Naive thymus-derived CD4-positive, alpha-beta T cell (primary cell): ENCODE results near the gene EGFR. TPM values are rescaled to one million over a fixed set of nuclear protein-coding genes. Genes with fewer than 3 reads are reported as not detected.

ENCODE experiments used
- ATAC-seq: fragments of 150-1000 bp; cut with Tn5 transposase; 2 replicates; pipeline ENCODE4 v1.10.0; 2021; ENCODE audit warnings: mild to moderate bottlenecking, moderate library complexity
- CTCF ChIA-PET: fragments of 350-600 bp; sonication (Branson Sonifier 250); formaldehyde crosslinking; loops from one replicate; lab custom pipeline; 2021; ENCODE audit warnings: antibody characterized with exemption; lab: Charles Lee
- POLR2A ChIA-PET: fragments of 350-600 bp; sonication (Branson Sonifier 250); formaldehyde crosslinking; loops from one replicate; lab custom pipeline; 2021; ENCODE audit warnings: antibody characterized with exemption, inconsistent platforms; lab: Charles Lee
- DNase-seq, 9 donors: peaks; one replicate each; pipeline versions ENCODE4 v3.0.0 to v3.0.0-alpha.2; 2020 to 2022; ENCODE audit warnings: mixed read lengths in 1 of 9
- H3K27ac ChIP-seq: one replicate; pipeline ENCODE4 v1.7.0; 2013; ENCODE audit warnings: mild to moderate bottlenecking, low read depth, low read length, moderate library complexity
- H3K27me3 ChIP-seq, 2 donors: one replicate each; pipeline ENCODE4 v1.7.0; 2013; ENCODE audit warnings: low read length in 2 of 2, mild to moderate bottlenecking in 2 of 2, moderate library complexity in 2 of 2; ENCODE audit not compliant: control insufficient read depth in 2 of 2, insufficient read depth in 2 of 2
- H3K36me3 ChIP-seq, 3 experiments: 1 replicate in 2 of 3; 2 replicates in 1 of 3; pipeline ENCODE4 v1.7.0; 2013; ENCODE audit warnings: low read length in 3 of 3, mild to moderate bottlenecking in 3 of 3, moderate library complexity in 1 of 3; ENCODE audit not compliant: insufficient read depth in 3 of 3, control insufficient read depth in 2 of 3
- H3K4me1 ChIP-seq, 2 donors: one replicate each; pipeline ENCODE4 v1.7.0; 2013; ENCODE audit warnings: low read length in 2 of 2, mild to moderate bottlenecking in 2 of 2, moderate library complexity in 1 of 2; ENCODE audit not compliant: control insufficient read depth in 2 of 2, insufficient read depth in 2 of 2
- H3K4me3 ChIP-seq: 2 replicates; pipeline ENCODE4 v1.7.0; 2013; ENCODE audit warnings: mild to moderate bottlenecking, low read length
- H3K9me3 ChIP-seq, 3 experiments: 1 replicate in 2 of 3; 2 replicates in 1 of 3; pipeline ENCODE4 v1.7.0; 2013; ENCODE audit warnings: low read length in 3 of 3; ENCODE audit not compliant: control insufficient read depth in 2 of 3
- H3K27ac Mint-ChIP-seq, 9 donors: one replicate each; pipeline ENCODE4 v1.8.0; 2020 to 2022; ENCODE audit warnings: mixed read lengths in 9 of 9, mild to moderate bottlenecking in 8 of 9, moderate library complexity in 5 of 9, inconsistent platforms in 2 of 9
- H3K27me3 Mint-ChIP-seq, 5 donors: one replicate each; pipeline ENCODE4 v1.8.0; 2021 to 2022; ENCODE audit warnings: mixed read lengths in 5 of 5, mild to moderate bottlenecking in 1 of 5
- H3K36me3 Mint-ChIP-seq, 5 donors: one replicate each; pipeline ENCODE4 v1.8.0; 2020 to 2022; ENCODE audit warnings: mixed read lengths in 5 of 5, mild to moderate bottlenecking in 3 of 5, inconsistent platforms in 1 of 5
- H3K4me1 Mint-ChIP-seq, 7 donors: one replicate each; pipeline ENCODE4 v1.8.0; 2020 to 2022; ENCODE audit warnings: mixed read lengths in 7 of 7, mild to moderate bottlenecking in 3 of 7, inconsistent platforms in 1 of 7
- H3K4me3 Mint-ChIP-seq, 10 donors: one replicate each; pipeline ENCODE4 v1.8.0; 2020 to 2022; ENCODE audit warnings: mild to moderate bottlenecking in 10 of 10, mixed read lengths in 10 of 10, moderate library complexity in 6 of 10, inconsistent platforms in 2 of 10
- H3K9me3 Mint-ChIP-seq, 11 donors: one replicate each; pipeline ENCODE4 v1.8.0; 2020 to 2022; ENCODE audit warnings: mixed read lengths in 11 of 11, mild to moderate bottlenecking in 4 of 11, inconsistent platforms in 1 of 11, moderate library complexity in 1 of 11
- intact Hi-C, 2 donors: fragments of 100-400 bp; cut with micrococcal nuclease; formaldehyde crosslinking; loops; one replicate each; pipeline ENCODE4 v1.15.1; 2023
- polyA plus RNA-seq, 2 donors: library from polyadenylated mRNA; unstranded; fragments of 300-500 nt; fragmentation: Illumina TruSeq; gene quantifications; one replicate each; pipeline ENCODE4 v1.2.3, GENCODE V29; 2021
- total RNA-seq, 6 experiments: library from RNA in 5 of 6; stranded (reverse) in 5 of 6; gene quantifications; 1 replicate in 5 of 6; 2 replicates in 1 of 6; pipeline ENCODE4 v1.2.3 and lab custom pipeline; 2021 to 2026

EGFR gene
- total and polyA plus RNA-seq, 7 experiments from 2014 or later, result 0.16 TPM; not detected in 6

GRCh38 chr7:55109404-55110167 lies 90.8 kb downstream of the EGFR start:
- Histone ChIP-seq H3K27ac (no peak overlapping the region), H3K36me3 (no peaks in the 10 kb centered on the region), H3K27me3 (no peaks in the 10 kb centered on the region), H3K4me3 (no peak overlapping the region), H3K4me1 (peaks cover 0 to 10% of the 10 kb centered on the region in 2 donors), H3K9me3 (no peaks in the 10 kb centered on the region)
- H3K9me3 Mint-ChIP-seq, result no peaks in the 10 kb centered on the region
- ATAC-seq (no peak), DNase-seq (no peak)
- intact Hi-C loops, result no loop called here
- peaks cover 0 to 9% (median 0%) of the 10 kb centered on the region in 7 donors for H3K4me1 Mint-ChIP-seq
- ChIA-PET POLR2A (no interaction called here), CTCF (no interaction called here)
- H3K4me3 Mint-ChIP-seq, result no peak overlapping the region
- no peak overlapping the region for H3K27ac Mint-ChIP-seq
- H3K36me3 Mint-ChIP-seq, result no peaks in the 10 kb centered on the region
- peaks cover 22 to 29% (median 24%) of the 10 kb centered on the region in 5 donors for H3K27me3 Mint-ChIP-seq

GRCh38 chr7:55110282-55110992 lies 91.6 kb downstream of the EGFR start:
- POLR2A ChIA-PET, result no interaction called here
- H3K27me3 Mint-ChIP-seq, result peaks cover 20 to 28% (median 22%) of the 10 kb centered on the region in 5 donors
- H3K36me3 ChIP-seq, result no peaks in the 10 kb centered on the region

GRCh38 chr7:55110993-55111361 lies 92.2 kb downstream of the EGFR start:
- H3K9me3 Mint-ChIP-seq, result no peaks in the 10 kb centered on the region
- no peaks in the 10 kb centered on the region for H3K36me3 Mint-ChIP-seq
- no peaks in the 10 kb centered on the region for H3K27me3 ChIP-seq
- H3K4me1 ChIP-seq, result peaks cover 0 to 10% of the 10 kb centered on the region in 2 donors
- no peaks in the 10 kb centered on the region for H3K9me3 ChIP-seq
- H3K4me1 Mint-ChIP-seq, result no peaks in the 10 kb centered on the region
- DNase-seq, result no peak
- no peak for ATAC-seq
- no peak overlapping the region for H3K27ac ChIP-seq
- POLR2A ChIA-PET, result no interaction called here
- no peak overlapping the region for H3K4me3 ChIP-seq
- intact Hi-C loops, result no loop called here
- H3K27ac Mint-ChIP-seq, result no peak overlapping the region
- H3K27me3 Mint-ChIP-seq, result peaks cover 20 to 28% (median 22%) of the 10 kb centered on the region in 5 donors
- CTCF ChIA-PET, result no interaction called here
- no peak overlapping the region for H3K4me3 Mint-ChIP-seq
- H3K36me3 ChIP-seq, result no peaks in the 10 kb centered on the region

More at GRCh38 chr7:55110282-55110992, 91.6 kb downstream of the EGFR start:
- intact Hi-C loops, result no loop called here
- H3K4me3 Mint-ChIP-seq, result no peak overlapping the region
- CTCF ChIA-PET, result no interaction called here
- no peaks in the 10 kb centered on the region for H3K27me3 ChIP-seq
- ATAC-seq (no peak), DNase-seq (no peak)
- no peaks in the 10 kb centered on the region for H3K36me3 Mint-ChIP-seq
- H3K27ac Mint-ChIP-seq, result no peak overlapping the region
- no peaks in the 10 kb centered on the region for H3K9me3 ChIP-seq
- peaks cover 0 to 10% of the 10 kb centered on the region in 2 donors for H3K4me1 ChIP-seq
- H3K27ac ChIP-seq, result no peak overlapping the region
- H3K4me1 Mint-ChIP-seq, result peaks cover 0 to under 1% (median 0%) of the 10 kb centered on the region in 7 donors
- H3K9me3 Mint-ChIP-seq, result no peaks in the 10 kb centered on the region
- no peak overlapping the region for H3K4me3 ChIP-seq

GRCh38 chr7:55112056-55112455 lies 93.2 kb downstream of the EGFR start:
- Mint-ChIP-seq H3K27me3 (peaks cover 15 to 28% (median 23%) of the 10 kb centered on the region in 5 donors), H3K27ac (no peak overlapping the region), H3K9me3 (no peaks in the 10 kb centered on the region), H3K4me1 (no peaks in the 10 kb centered on the region), H3K4me3 (no peak overlapping the region), H3K36me3 (no peaks in the 10 kb centered on the region)
- ATAC-seq (no peak), DNase-seq (no peak)
- H3K36me3 ChIP-seq, result no peaks in the 10 kb centered on the region
- intact Hi-C loops, result no loop called here
- ChIA-PET POLR2A (no interaction called here), CTCF (no interaction called here)
- H3K4me1 ChIP-seq, result peaks cover 0 to 10% of the 10 kb centered on the region in 2 donors
- no peak overlapping the region for H3K4me3 ChIP-seq
- no peaks in the 10 kb centered on the region for H3K27me3 ChIP-seq
- no peak overlapping the region for H3K27ac ChIP-seq
- H3K9me3 ChIP-seq, result no peaks in the 10 kb centered on the region

- DNase-seq (no peak), ATAC-seq (no peak)
- no peaks in the 10 kb centered on the region for H3K9me3 ChIP-seq
- H3K27me3 ChIP-seq, result no peaks in the 10 kb centered on the region
- no peaks in the 10 kb centered on the region for H3K36me3 ChIP-seq
- Mint-ChIP-seq H3K27ac (no peak overlapping the region), H3K36me3 (no peaks in the 10 kb centered on the region), H3K27me3 (peaks cover 6 to 16% (median 7%) of the 10 kb centered on the region in 5 donors), H3K4me3 (no peak overlapping the region), H3K4me1 (peaks cover 0 to 2% (median 0%) of the 10 kb centered on the region in 7 donors), H3K9me3 (no peaks in the 10 kb centered on the region)
- CTCF ChIA-PET, result no interaction called here
- POLR2A ChIA-PET, result no interaction called here
- peaks cover 0 to 10% of the 10 kb centered on the region in 2 donors for H3K4me1 ChIP-seq
- H3K4me3 ChIP-seq, result no peak overlapping the region
- intact Hi-C loops, result no loop called here
- H3K27ac ChIP-seq, result no peak overlapping the region
Measured at GRCh38 chr7:55113760-55114540, 95.1 kb downstream of the EGFR start.

GRCh38 chr7:55117286-55117685 lies 98.5 kb downstream of the EGFR start:
- no peak for ATAC-seq
- ChIA-PET CTCF (no interaction called here), POLR2A (no interaction called here)
- Histone ChIP-seq H3K27ac (no peak overlapping the region), H3K27me3 (no peaks in the 10 kb centered on the region), H3K4me3 (no peak overlapping the region), H3K4me1 (peaks cover 0 to 10% of the 10 kb centered on the region in 2 donors), H3K36me3 (no peaks in the 10 kb centered on the region), H3K9me3 (no peaks in the 10 kb centered on the region)
- intact Hi-C loops, result no loop called here
- H3K4me3 Mint-ChIP-seq, result no peak overlapping the region
- no peaks in the 10 kb centered on the region for H3K9me3 Mint-ChIP-seq
- H3K36me3 Mint-ChIP-seq, result no peaks in the 10 kb centered on the region
- H3K27ac Mint-ChIP-seq, result no peak overlapping the region
- DNase-seq, result no peak
- peaks cover under 1 to 21% (median 4%) of the 10 kb centered on the region in 5 donors for H3K27me3 Mint-ChIP-seq
- H3K4me1 Mint-ChIP-seq, result peaks cover 0 to 2% (median 0%) of the 10 kb centered on the region in 7 donors
